Stomach (tissue), 9 donors: ENCODE data around the gene NCKAP5L. TPM values are rescaled to one million over a fixed set of nuclear protein-coding genes. Genes with fewer than 3 reads are reported as not detected.

Source experiments
- DNase-seq, 2 donors: peaks; one replicate each; pipeline versions ENCODE4 v3.0.0 to v3.0.0-alpha.2; 2013 to 2019
- H3K27ac ChIP-seq, 5 donors: fragments of 200-600 bp in 4 of 5; sonication (generic) in 4 of 5; one replicate each; pipeline ENCODE4 v1.5.1; 2013 to 2019; ENCODE audit warnings: mild to moderate bottlenecking in 1 of 5, moderate library complexity in 1 of 5
- H3K27me3 ChIP-seq, 3 donors: fragments of 200-600 bp; sonication (generic); one replicate each; pipeline ENCODE4 v1.5.1; 2017 to 2019; ENCODE audit warnings: mixed run types in 1 of 3
- H3K36me3 ChIP-seq, 4 donors: fragments of 200-600 bp; sonication (generic); 1 replicate in 3 of 4; 2 replicates in 1 of 4; pipeline ENCODE4 v1.5.1; 2016 to 2019
- H3K4me1 ChIP-seq, 4 donors: fragments of 200-600 bp; sonication (generic); one replicate each; pipeline ENCODE4 v1.5.1; 2016 to 2019
- H3K4me3 ChIP-seq, 4 donors: fragments of 200-600 bp; sonication (generic) in 3 of 4; one replicate each; pipeline ENCODE4 v1.5.1; 2016 to 2019; ENCODE audit warnings: mild to moderate bottlenecking in 1 of 4
- H3K9me3 ChIP-seq, 4 donors: fragments of 200-600 bp; sonication (generic); one replicate each; pipeline ENCODE4 v1.5.1; 2016 to 2019
- CTCF ChIP-seq, 7 experiments: fragments of 450-650 bp in 4 of 7; fragments of 200-600 bp in 3 of 7; sonication (generic) in 3 of 7; IDR thresholded peaks; one replicate each; pipeline ENCODE4 v1.5.1; 2016 to 2019; ENCODE audit warnings: antibody characterized with exemption in 7 of 7, control low read depth in 2 of 7, mild to moderate bottlenecking in 1 of 7
- EP300 ChIP-seq: sonication (generic); formaldehyde crosslinking; IDR thresholded peaks from one replicate; pipeline ENCODE4 v1.6.1; 2017; ENCODE audit warnings: antibody characterized with exemption
- POLR2A ChIP-seq, 4 donors: fragments of 450-650 bp; IDR thresholded peaks; one replicate each; pipeline ENCODE4 v1.6.1; 2016; ENCODE audit warnings: antibody characterized with exemption in 4 of 4, control low read depth in 2 of 4, mild to moderate bottlenecking in 1 of 4, moderate library complexity in 1 of 4
- POLR2AphosphoS5 ChIP-seq, 3 donors: sonication (generic); formaldehyde crosslinking; IDR thresholded peaks; one replicate each; pipeline ENCODE4 v1.6.1; 2016; ENCODE audit warnings: antibody characterized with exemption in 3 of 3
- WGBS, 5 donors: extraction: QIAGEN DNeasy Blood & Tissue Kit in 3 of 5; methylation state at CpG; one replicate each; pipeline versions ENCODE4 v1.1.5 to v1.1.7; 2013 to 2018; 5-methylcytosine and 5-hydroxymethylcytosine counted together
- intact Hi-C: fragments of 100-400 bp; cut with DNase I; formaldehyde crosslinking; loops from one replicate; pipeline ENCODE4 v1.15.1; 2023; ENCODE audit warnings: low total_unique reads
- polyA plus RNA-seq, 3 donors: library from polyadenylated mRNA; stranded (reverse); fragments of 200-250 nt; gene quantifications; one replicate each; pipeline ENCODE4 v1.2.3, GENCODE V29; 2013
- total RNA-seq, 5 donors: library from RNA; depleted of rRNA; stranded (reverse); fragments of >200 nt; gene quantifications; one replicate each; pipeline versions ENCODE4 v1.1.0 to v1.2.3, GENCODE V29; 2014 to 2016
- donor health status: healthy with polysubstance abuse.
- donor health status: Bipolar disorder and iron deficiency.
- donor health status: healthy.

The NCKAP5L gene
- total and polyA plus RNA-seq, 8 donors: 3.5 to 16.5 (median 7.0) TPM

GRCh38 chr12:49796606-49797448, 31.4 kb downstream of the NCKAP5L start:
- no peak overlapping the region for H3K4me3 ChIP-seq
- H3K36me3 ChIP-seq: peaks cover 20 to 97% (median 88%) of the 10 kb centered on the region in 4 donors
- H3K27me3 ChIP-seq: no peaks in the 10 kb centered on the region
- 88 to 92% (median 89%) methylated on average over 13 to 17 of the region's 17 CpGs for WGBS, 5 donors
- H3K27ac ChIP-seq: peak overlapping the region in 1 of 5 donors; percentile 68
- no peaks in the 10 kb centered on the region for H3K9me3 ChIP-seq
- H3K4me1 ChIP-seq: no peaks in the 10 kb centered on the region
- intact Hi-C loops: no loop called here
- no peak for DNase-seq
- no peak for TF ChIP-seq CTCF (IDR thresholded peaks at IDR 0.05)
- TF ChIP-seq POLR2AphosphoS5 (IDR thresholded peaks at IDR 0.05): no peak
- no peak for TF ChIP-seq EP300
- no peak for TF ChIP-seq POLR2A (IDR thresholded peaks at IDR 0.05)

- H3K4me3 ChIP-seq: no peak overlapping the region
- peaks cover 20 to 97% (median 88%) of the 10 kb centered on the region in 4 donors for H3K36me3 ChIP-seq
- no peak for TF ChIP-seq POLR2AphosphoS5 (IDR thresholded peaks at IDR 0.05)
- TF ChIP-seq POLR2A (IDR thresholded peaks at IDR 0.05): no peak
- no peak for TF ChIP-seq CTCF (IDR thresholded peaks at IDR 0.05)
- no peak for TF ChIP-seq EP300
- intact Hi-C loops: no loop called here
- H3K9me3 ChIP-seq: no peaks in the 10 kb centered on the region
- no peaks in the 10 kb centered on the region for H3K4me1 ChIP-seq
- DNase-seq: no peak
- H3K27ac ChIP-seq: no peak overlapping the region
- WGBS, 5 donors: 86 to 93% (median 93%) methylated on average over 10 to 12 of the region's 12 CpGs
- no peaks in the 10 kb centered on the region for H3K27me3 ChIP-seq
Observed at GRCh38 chr12:49796155-49796554, 32.1 kb downstream of the NCKAP5L start.

- TF ChIP-seq CTCF (IDR thresholded peaks at IDR 0.05): no peak
- no peak for TF ChIP-seq POLR2AphosphoS5 (IDR thresholded peaks at IDR 0.05)
- TF ChIP-seq POLR2A (IDR thresholded peaks at IDR 0.05): no peak
- TF ChIP-seq EP300: no peak
- Histone ChIP-seq H3K27me3 (no peaks in the 10 kb centered on the region), H3K4me1 (no peaks in the 10 kb centered on the region), H3K9me3 (no peaks in the 10 kb centered on the region), H3K36me3 (peaks cover 20 to 97% (median 88%) of the 10 kb centered on the region in 4 donors), H3K27ac (no peak overlapping the region), H3K4me3 (no peak overlapping the region)
- intact Hi-C loops: no loop called here
- WGBS, 5 donors: 88 to 94% (median 89%) methylated on average over 9 to 12 of the region's 12 CpGs
- no peak for DNase-seq
Observed at GRCh38 chr12:49795654-49796105, 32.5 kb downstream of the NCKAP5L start.

GRCh38 chr12:49794811-49795653, 33.2 kb downstream of the NCKAP5L start:
- intact Hi-C loops: no loop called here
- TF ChIP-seq CTCF (IDR thresholded peaks at IDR 0.05) (no peak), POLR2A (IDR thresholded peaks at IDR 0.05) (no peak), POLR2AphosphoS5 (IDR thresholded peaks at IDR 0.05) (no peak), EP300 (no peak)
- no peak for DNase-seq
- no peak overlapping the region for H3K27ac ChIP-seq
- no peaks in the 10 kb centered on the region for H3K27me3 ChIP-seq
- WGBS, 5 donors: 90 to 94% (median 91%) methylated on average over 11 to 32 of the region's 32 CpGs
- no peaks in the 10 kb centered on the region for H3K9me3 ChIP-seq
- H3K36me3 ChIP-seq: peaks cover 20 to 94% (median 84%) of the 10 kb centered on the region in 4 donors
- H3K4me3 ChIP-seq: no peak overlapping the region
- no peaks in the 10 kb centered on the region for H3K4me1 ChIP-seq
